Measurements from ENCODE around the gene RABL2B. TPM values are rescaled to one million over a fixed set of nuclear protein-coding genes. Genes with fewer than 3 reads are reported as not detected.

Gene RABL2B
- total RNA-seq, 1 donor from 2014 or later: 38.3 TPM

GRCh38 chr22:50722716-50723428 is 60.6 kb downstream of the RABL2B start:
- no peak for DNase-seq (ENCODE audit: low spot score)

DNA sequence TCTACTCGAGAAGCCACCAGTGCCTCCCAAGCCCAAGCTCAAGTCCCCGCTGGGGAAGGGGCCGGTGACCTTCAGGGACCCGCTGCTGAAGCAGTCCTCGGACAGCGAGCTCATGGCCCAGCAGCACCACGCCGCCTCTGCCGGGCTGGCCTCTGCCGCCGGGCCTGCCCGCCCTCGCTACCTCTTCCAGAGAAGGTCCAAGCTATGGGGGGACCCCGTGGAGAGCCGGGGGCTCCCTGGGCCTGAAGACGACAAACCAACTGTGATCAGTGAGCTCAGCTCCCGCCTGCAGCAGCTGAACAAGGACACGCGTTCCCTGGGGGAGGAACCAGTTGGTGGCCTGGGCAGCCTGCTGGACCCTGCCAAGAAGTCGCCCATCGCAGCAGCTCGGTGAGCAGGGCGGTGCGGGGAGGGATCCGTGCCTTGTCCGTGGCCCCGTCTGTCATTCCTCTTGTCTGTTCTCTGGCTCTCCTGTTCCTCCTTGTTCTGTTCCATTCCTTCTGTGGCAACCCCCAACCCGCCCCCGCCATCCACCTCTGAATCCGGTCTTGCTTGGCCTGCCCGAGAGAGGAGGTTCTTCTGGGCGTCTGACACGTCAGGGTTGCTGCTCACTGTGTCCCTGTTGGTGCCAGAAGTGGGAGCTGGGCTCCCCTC is 61.3 kb downstream of the RABL2B start:
- DNase-seq (ENCODE audit: low spot score): no peak

DNA sequence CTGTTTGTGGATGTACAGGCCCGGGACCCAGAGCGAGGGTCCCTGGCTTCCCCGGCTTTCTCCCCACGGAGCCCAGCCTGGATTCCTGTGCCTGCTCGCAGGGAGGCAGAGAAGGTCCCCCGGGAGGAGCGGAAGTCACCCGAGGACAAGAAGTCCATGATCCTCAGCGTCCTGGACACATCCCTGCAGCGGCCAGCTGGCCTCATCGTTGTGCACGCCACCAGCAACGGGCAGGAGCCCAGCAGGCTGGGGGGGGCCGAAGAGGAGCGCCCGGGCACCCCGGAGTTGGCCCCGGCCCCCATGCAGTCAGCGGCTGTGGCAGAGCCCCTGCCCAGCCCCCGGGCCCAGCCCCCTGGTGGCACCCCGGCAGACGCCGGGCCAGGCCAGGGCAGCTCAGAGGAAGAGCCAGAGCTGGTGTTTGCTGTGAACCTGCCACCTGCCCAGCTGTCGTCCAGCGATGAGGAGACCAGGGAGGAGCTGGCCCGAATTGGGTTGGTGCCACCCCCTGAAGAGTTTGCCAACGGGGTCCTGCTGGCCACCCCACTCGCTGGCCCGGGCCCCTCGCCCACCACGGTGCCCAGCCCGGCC is 62.1 kb downstream of the RABL2B start:
- DNase-seq (ENCODE audit: low spot score): no peak

DNA sequence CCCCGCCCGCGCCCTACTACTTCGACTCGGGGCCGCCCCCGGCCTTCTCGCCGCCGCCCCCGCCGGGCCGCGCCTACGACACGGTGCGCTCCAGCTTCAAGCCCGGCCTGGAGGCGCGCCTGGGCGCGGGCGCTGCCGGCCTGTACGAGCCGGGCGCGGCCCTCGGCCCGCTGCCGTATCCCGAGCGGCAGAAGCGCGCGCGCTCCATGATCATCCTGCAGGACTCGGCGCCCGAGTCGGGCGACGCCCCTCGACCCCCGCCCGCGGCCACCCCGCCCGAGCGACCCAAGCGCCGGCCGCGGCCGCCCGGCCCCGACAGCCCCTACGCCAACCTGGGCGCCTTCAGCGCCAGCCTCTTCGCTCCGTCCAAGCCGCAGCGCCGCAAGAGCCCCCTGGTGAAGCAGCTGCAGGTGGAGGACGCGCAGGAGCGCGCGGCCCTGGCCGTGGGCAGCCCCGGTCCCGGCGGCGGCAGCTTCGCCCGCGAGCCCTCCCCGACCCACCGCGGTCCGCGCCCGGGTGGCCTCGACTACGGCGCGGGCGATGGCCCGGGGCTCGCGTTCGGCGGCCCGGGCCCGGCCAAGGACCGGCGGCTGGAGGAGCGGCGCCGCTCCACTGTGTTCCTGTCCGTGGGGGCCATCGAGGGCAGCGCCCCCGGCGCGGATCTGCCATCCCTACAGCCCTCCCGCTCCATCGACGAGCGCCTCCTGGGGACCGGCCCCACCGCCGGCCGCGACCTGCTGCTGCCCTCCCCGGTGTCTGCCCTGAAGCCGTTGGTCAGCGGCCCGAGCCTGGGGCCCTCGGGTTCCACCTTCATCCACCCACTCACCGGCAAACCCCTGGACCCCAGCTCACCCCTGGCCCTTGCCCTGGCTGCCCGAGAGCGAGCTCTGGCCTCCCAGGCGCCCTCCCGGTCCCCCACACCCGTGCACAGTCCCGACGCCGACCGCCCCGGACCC is 62.9 kb downstream of the RABL2B start:
- DNase-seq (ENCODE audit: low spot score): no peak

DNA sequence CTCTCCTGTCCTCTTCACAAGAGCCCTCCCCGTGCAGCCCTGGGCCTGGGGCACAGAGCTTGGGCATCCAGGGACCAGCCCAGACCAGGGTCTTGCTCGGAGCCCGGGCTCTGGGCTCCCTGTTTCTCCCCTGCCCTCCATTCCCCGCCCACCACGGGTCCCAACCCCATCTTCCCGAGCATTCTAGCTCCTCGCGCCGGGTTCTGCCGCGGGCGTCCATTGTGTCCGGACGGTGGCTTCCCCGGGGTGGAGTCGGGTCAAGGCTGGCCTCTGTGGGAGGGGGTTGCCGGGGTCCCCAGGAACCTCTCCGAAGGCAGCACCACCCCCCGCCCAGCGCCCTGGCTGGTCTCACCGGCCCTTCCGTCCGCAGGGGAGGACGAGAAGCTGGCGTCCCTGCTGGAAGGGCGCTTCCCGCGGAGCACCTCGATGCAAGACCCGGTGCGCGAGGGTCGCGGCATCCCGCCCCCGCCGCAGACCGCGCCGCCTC is 63.6 kb downstream of the RABL2B start:
- no peak for DNase-seq (ENCODE audit: low spot score)

DNA sequence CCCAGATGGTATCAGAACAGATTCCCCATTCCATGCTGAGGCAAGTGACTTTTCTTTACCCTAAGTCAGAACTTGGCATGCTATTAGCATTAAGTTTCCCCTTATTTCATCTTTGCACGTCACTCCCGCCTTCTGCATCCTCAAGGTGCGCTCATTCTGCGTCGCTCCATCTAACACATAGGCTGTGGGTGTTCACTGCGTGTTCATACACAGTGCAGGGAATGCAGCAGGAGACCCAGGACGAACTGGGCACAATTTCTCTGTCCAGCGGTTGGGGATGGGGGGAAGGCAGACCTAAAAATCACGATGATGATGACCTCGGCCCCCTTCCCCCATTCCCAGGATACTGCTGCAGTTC is 65.1 kb downstream of the RABL2B start:
- DNase-seq (ENCODE audit: low spot score): no peak

DNA sequence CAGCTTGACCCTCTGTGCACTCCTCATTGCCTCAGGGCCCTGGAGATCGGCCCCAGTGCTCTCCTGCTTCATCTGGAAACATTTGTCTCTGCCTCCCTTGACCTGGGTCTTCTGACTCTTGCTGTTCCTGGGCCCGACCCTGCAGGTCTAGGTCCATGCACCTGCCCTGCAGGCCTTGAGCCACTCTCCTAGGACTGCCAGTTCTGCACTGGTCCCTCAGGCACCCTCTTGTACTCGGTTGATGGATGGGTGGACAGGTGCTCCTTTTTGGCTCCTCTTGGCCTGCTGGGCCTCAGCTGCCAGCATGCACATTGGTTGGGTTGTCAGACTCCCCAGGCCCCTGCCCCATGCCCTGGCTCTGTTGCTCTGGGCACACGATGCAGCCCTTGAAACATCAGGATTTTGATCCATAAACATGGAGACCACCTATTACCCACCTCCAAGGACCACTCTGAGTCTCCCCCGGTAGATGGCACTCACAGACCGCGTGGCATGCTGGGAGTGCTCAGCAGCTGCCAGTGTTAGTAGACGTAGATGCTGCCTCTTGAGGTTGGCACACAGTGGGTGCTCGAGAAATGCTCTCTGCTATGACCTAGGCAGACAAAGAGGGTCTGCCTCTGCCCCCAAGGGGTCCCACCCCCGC is 65.6 kb downstream of the RABL2B start:
- no peak for DNase-seq (ENCODE audit: low spot score)

Other genes with a start within 250 kb of the RABL2B start
- gene KLHDC7B, start 237.7 kb downstream of the RABL2B start, total RNA-seq: 0.17 TPM
- gene SYCE3, start 220.7 kb downstream of the RABL2B start, total RNA-seq: not detected
- gene CPT1B, start 205.2 kb downstream of the RABL2B start, total RNA-seq: 32.4 TPM
- gene CHKB, start 200.8 kb downstream of the RABL2B start, total RNA-seq: 106 TPM
- gene MAPK8IP2, start 182.8 kb downstream of the RABL2B start, total RNA-seq: 0.89 TPM
- gene ARSA, start 155.5 kb downstream of the RABL2B start, total RNA-seq: 113 TPM
- gene SHANK3, start 110.8 kb downstream of the RABL2B start, total RNA-seq: 21.8 TPM
- gene ACR, start 45.4 kb downstream of the RABL2B start, total RNA-seq: 0.92 TPM